Measurements from ENCODE around the gene ATXN1L.

DNA sequence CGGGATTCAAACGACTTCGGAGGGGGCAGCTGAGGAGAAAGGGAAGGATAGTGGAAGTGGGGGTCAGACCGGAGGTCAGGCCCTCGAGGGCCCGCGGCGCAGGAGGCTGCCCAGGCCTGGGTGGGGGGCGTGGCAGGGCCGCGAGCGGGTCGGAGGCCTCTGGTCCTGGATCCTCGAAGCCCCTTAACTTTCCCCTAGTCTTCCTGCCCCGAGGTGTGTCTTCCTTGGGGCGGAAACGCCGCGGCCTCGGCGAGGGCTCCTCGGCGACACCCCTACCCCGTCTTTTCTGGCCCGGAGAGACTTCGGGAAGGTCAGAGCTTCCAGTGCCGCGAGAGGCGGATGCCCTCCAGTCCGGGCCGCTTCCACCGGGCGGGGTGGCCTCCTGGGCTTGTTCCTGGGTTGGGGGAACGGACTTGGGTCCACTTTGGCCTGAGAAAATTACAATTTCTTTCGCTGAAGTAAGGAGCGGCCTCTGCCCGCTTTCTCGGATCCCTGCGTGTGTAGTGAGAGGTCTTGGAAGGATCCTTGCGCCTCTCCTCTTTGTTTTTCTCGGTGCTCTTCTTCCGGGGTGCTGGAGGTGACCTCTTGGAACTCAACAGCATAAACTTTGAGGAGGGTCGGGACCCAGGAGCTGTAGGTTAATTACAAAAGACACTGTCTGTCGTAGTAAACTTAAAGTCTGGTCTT lies 50.0 kb downstream of the ATXN1L start:
- TF ChIP-seq, protein P1, sequence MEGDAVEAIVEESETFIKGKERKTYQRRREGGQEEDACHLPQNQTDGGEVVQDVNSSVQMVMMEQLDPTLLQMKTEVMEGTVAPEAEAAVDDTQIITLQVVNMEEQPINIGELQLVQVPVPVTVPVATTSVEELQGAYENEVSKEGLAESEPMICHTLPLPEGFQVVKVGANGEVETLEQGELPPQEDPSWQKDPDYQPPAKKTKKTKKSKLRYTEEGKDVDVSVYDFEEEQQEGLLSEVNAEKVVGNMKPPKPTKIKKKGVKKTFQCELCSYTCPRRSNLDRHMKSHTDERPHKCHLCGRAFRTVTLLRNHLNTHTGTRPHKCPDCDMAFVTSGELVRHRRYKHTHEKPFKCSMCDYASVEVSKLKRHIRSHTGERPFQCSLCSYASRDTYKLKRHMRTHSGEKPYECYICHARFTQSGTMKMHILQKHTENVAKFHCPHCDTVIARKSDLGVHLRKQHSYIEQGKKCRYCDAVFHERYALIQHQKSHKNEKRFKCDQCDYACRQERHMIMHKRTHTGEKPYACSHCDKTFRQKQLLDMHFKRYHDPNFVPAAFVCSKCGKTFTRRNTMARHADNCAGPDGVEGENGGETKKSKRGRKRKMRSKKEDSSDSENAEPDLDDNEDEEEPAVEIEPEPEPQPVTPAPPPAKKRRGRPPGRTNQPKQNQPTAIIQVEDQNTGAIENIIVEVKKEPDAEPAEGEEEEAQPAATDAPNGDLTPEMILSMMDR (IDR thresholded peaks at IDR 0.05) = no peak
- no peak for TF ChIP-seq POLR2A (IDR thresholded peaks at IDR 0.05)

Measured in gastroesophageal sphincter (tissue), 3 donors.